Fibroblast of villous mesenchyme (primary cell): ENCODE measurements around the gene NUMB. TPM values are rescaled to one million over a fixed set of nuclear protein-coding genes. Genes with fewer than 3 reads are reported as not detected.

Source experiments
- DNase-seq: peaks from one replicate; pipeline ENCODE4 v3.0.0-alpha.2; 2010; ENCODE audit warnings: low read depth
- H3K4me3 ChIP-seq: 2 replicates; pipeline ENCODE4 v1.5.1; 2011; ENCODE audit warnings: low read depth, mild to moderate bottlenecking, low read length
- total RNA-seq: library from RNA; depleted of rRNA; stranded (reverse); fragments of >200 nt; gene quantifications from 2 replicates; pipeline ENCODE4 v1.2.3, GENCODE V29; 2012
- TF ChIP-seq, protein P1 (sequence below): IDR thresholded peaks from 2 replicates; pipeline ENCODE4 v1.5.1; 2012; ENCODE audit warnings: low read depth, mild to moderate bottlenecking, low read length; ENCODE audit not compliant: insufficient read depth

Gene NUMB
- total RNA-seq, 1 donor: 35.4 TPM

DNA sequence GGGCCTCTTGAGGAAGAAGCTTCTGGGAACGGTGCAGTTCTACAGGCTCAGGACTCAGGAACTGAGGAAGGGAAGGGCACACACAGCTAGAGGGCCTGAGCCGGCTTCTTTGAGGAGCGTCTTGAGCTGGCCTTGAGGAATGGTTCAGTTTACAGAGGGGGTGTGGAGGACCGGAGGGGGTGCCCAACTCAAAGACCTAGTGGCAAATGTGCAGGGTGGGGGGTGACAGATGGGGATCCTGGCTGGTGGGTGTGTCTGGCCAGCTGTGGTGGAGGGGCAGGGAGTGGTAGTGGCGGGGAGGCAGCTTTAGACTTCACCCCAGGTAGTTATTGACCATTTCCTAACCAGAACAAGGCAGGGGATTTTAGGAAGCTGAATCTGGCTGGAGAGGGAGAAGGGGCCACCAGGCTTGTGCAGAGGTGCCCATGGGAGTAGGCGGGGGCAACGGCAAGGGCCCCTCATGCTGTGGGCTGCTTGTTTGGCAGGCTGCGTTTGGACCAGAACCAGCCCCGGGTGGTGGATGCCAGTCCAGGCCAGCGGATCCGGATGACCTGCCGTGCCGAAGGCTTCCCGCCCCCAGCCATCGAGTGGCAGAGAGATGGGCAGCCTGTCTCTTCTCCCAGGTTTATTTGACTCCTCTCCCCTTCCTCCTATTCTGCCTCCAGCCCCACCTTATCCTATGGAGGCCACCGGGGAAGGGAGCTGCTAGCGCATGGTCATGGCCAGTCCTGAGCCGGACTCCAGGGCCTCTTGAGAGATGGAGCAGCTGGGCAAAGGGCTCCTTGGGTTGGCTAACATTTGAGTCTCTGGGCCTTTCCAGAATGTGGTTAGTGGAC lies 193.2 kb downstream of the NUMB start:
- TF ChIP-seq, protein P1, sequence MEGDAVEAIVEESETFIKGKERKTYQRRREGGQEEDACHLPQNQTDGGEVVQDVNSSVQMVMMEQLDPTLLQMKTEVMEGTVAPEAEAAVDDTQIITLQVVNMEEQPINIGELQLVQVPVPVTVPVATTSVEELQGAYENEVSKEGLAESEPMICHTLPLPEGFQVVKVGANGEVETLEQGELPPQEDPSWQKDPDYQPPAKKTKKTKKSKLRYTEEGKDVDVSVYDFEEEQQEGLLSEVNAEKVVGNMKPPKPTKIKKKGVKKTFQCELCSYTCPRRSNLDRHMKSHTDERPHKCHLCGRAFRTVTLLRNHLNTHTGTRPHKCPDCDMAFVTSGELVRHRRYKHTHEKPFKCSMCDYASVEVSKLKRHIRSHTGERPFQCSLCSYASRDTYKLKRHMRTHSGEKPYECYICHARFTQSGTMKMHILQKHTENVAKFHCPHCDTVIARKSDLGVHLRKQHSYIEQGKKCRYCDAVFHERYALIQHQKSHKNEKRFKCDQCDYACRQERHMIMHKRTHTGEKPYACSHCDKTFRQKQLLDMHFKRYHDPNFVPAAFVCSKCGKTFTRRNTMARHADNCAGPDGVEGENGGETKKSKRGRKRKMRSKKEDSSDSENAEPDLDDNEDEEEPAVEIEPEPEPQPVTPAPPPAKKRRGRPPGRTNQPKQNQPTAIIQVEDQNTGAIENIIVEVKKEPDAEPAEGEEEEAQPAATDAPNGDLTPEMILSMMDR: no peak
- DNase-seq: no peak
- no peak overlapping the region for H3K4me3 ChIP-seq

DNA sequence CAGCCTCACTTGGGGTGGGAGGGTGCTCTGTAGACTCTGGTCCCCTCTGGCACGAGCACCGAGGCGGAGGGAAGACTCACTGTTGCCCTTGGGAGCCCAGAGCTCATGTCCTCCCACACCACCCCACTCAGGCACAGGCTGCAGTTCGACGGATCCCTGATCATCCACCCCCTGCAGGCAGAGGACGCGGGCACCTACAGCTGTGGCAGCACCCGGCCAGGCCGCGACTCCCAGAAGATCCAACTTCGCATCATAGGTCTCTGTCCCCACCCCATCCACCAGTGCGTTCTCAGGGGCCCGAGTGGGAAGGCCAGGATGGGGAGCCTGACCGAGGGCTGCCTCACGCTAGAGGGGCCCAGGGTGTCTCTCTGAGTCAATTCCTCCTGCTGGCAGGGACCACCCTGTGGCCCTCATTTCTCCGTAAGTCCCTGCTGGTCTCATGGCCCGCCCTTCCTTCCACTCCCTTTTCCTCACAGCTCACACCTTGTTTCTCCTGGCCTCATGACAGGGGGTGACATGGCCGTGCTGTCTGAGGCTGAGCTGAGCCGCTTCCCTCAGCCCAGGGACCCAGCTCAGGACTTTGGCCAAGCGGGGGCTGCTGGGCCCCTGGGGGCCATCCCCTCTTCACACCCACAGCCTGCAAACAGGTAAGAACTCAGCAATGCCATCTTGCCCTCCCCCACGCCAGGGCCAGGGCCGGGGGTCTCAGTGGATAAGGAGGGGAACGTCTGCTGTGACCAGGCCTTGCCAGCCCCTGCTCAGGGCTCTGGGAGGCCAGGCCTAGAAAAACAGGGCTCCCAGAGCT lies 194.1 kb downstream of the NUMB start:
- TF ChIP-seq, protein P1: no peak
- DNase-seq: no peak
- H3K4me3 ChIP-seq: no peak overlapping the region

GRCh38 chr14:73263606-73264005 lies 194.7 kb downstream of the NUMB start:
- TF ChIP-seq, protein P1: no peak
- no peak overlapping the region for H3K4me3 ChIP-seq
- no peak for DNase-seq

DNA sequence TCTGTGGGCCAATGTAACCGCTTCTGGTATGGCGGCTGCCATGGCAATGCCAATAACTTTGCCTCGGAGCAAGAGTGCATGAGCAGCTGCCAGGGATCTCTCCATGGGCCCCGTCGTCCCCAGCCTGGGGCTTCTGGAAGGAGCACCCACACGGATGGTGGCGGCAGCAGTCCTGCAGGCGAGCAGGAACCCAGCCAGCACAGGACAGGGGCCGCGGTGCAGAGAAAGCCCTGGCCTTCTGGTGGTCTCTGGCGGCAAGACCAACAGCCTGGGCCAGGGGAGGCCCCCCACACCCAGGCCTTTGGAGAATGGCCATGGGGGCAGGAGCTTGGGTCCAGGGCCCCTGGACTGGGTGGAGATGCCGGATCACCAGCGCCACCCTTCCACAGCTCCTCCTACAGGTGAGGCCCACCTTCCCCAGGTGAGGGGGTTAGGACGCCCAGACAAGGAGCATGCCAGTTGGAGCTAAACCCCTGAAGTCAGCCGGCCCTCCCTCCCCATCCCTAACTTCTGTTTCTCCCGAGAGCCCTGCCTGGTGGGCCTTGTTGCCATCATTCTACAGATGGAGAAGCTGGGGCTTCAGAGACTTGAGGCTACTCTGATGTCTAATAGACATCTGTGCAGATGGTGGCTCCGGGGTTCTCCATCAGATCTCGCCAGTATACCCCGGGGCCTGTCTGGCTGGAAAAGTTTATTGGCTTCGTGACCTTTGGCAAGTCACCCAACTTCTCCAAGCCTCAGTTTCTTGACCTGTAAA lies 195.7 kb downstream of the NUMB start:
- no peak for DNase-seq
- TF ChIP-seq, protein P1: no peak
- no peak overlapping the region for H3K4me3 ChIP-seq

GRCh38 chr14:73261520-73262426 lies 196.6 kb downstream of the NUMB start:
- DNase-seq: no peak
- no peak overlapping the region for H3K4me3 ChIP-seq
- TF ChIP-seq, protein P1: no peak

DNA sequence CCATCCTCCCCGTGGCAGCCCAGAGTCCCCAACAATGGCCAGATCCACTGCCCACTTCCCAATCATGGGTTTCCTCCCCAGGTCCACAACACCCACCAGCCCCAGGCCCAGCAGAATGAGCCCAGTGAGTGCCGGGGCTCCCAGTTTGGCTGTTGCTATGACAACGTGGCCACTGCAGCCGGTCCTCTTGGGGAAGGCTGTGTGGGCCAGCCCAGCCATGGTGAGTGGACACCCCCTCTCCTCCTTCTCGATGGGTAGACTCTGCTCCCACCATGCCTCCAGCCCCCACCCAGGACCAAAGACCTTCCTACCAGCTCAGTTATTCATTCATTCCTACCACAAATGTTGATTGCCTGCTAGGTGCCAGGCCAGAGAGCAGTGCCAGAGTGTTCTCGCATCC lies 197.3 kb downstream of the NUMB start:
- TF ChIP-seq, protein P1: no peak
- H3K4me3 ChIP-seq: no peak overlapping the region
- no peak for DNase-seq
